ENCODE measurements around the gene MMP11.

Gene MMP11

GRCh38 chr22:23803001-23803819, 30.6 kb downstream of the MMP11 start:
- no peak overlapping the region for H3K27ac ChIP-seq
- TF ChIP-seq ZFX (IDR thresholded peaks at IDR 0.05) = no peak
- TF ChIP-seq CTCF (conservative IDR thresholded peaks at IDR 0.05) = no peak

DNA sequence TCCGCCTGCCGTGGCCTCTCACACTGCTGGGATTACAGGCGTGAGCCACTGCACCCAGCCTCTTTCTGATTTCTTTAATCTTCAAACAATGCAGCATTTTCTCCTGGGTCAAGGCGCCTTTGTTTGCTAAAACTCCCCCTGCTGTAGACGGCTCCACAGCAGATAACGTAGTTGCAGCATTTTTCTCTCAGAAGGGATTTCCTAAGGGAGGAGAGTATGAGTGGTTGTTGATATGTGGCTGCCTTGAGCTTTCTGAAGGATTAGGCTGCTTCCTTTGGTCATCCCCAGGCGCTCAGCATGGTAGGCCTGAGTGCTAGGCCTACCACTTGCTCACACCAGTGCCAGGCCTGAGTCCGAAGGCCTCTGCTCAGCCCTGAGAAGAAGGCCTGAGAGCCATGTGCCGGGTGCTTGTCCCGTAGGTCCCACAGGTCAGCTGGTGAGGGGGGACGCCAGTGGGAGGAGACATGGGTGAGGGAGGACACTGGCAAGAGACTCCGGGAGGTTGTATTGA, 32.2 kb downstream of the MMP11 start:
- no peak overlapping the region for H3K27ac ChIP-seq
- no peak for TF ChIP-seq CTCF (conservative IDR thresholded peaks at IDR 0.05)
- TF ChIP-seq ZFX (IDR thresholded peaks at IDR 0.05) = no peak

- no peak overlapping the region for H3K27ac ChIP-seq
- TF ChIP-seq CTCF (conservative IDR thresholded peaks at IDR 0.05) (no peak), ZFX (IDR thresholded peaks at IDR 0.05) (no peak)
Measured at GRCh38 chr22:23806837-23807236, 34.2 kb downstream of the MMP11 start.

GRCh38 chr22:23812378-23812777, 39.7 kb downstream of the MMP11 start:
- no peak overlapping the region for H3K27ac ChIP-seq
- no peak for TF ChIP-seq CTCF (conservative IDR thresholded peaks at IDR 0.05)

- H3K27ac ChIP-seq = no peak overlapping the region
- TF ChIP-seq CTCF (conservative IDR thresholded peaks at IDR 0.05) (no peak), ZFX (IDR thresholded peaks at IDR 0.05) (no peak)
Measured at GRCh38 chr22:23815541-23816155, 43.0 kb downstream of the MMP11 start.

DNA sequence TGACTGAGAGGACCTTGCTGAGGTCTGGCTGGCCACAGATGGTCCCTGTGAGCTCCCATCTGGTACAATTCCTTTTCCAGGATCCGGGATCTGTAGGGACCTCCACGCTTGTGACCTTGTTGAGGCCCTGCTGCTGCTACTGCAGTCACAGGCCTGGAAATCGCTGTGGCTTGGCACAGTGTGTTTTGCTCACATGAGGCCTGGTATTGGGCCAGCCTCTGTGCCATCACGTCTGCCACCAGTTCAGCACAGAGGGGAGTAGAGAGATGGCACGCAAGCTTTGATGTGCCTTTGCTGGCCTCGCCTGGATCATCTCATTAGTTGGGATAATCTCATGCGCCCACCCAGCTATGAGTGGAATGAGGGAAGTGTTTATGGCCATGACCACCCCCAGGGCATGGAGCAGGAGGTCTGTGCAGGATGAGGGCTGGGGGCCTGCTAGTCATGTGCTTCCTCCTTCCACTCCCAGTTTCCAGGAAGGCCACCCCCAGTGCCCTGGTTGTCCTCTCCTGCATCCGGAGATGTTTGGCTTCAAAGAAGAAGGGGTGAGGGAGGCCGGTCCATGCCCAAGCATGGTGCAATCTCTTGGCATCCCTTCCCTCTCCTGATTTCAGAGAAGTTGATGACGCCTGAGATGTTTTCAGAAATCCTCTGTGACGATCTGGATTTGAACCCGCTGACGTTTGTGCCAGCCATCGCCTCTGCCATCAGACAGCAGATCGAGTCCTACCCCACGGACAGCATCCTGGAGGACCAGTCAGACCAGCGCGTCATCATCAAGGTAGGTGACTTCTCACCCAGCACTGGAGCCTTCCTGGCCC, 43.7 kb downstream of the MMP11 start:
- TF ChIP-seq CTCF (conservative IDR thresholded peaks at IDR 0.05) (no peak), ZFX (IDR thresholded peaks at IDR 0.05) (no peak)
- no peak overlapping the region for H3K27ac ChIP-seq

All from C4-2B (cell line).